OCI-LY1 (cell line): ENCODE data around the gene STUM.

Experiments used
- CTCF ChIP-seq: fragments of 200-600 bp; sonication (generic), shearing (Covaris generic); IDR thresholded peaks from 2 replicates; pipeline ENCODE4 v1.5.1; 2017; ENCODE audit warnings: mild to moderate bottlenecking, antibody characterized with exemption, low read length, moderate library complexity, mixed read lengths
- EZH2 ChIP-seq: fragments of 200-600 bp; sonication (generic), shearing (Covaris generic); IDR thresholded peaks from 2 replicates; pipeline ENCODE4 v1.8.0; 2017; ENCODE audit warnings: borderline replicate concordance, mixed run types, mild to moderate bottlenecking, antibody characterized with exemption, low read length, moderate library complexity, mixed read lengths

GRCh38 chr1:226627924-226628611 is 79.5 kb downstream of the STUM start:
- TF ChIP-seq CTCF (no peak), EZH2 (no peak)
